GM18519 (cell line): ENCODE results near the gene GPN2.
A peak's percentile ranks its signal among the peaks of the same experiment; 100 is the strongest.

Experiments
- ATAC-seq: cut with Tn5 transposase; IDR thresholded peaks from one replicate; pipeline ENCODE4 v1.9.1; 2021; ENCODE audit warnings: mild to moderate bottlenecking, moderate library complexity; ENCODE audit not compliant: unreplicated experiment, low FRiP score

The GPN2 gene

DNA sequence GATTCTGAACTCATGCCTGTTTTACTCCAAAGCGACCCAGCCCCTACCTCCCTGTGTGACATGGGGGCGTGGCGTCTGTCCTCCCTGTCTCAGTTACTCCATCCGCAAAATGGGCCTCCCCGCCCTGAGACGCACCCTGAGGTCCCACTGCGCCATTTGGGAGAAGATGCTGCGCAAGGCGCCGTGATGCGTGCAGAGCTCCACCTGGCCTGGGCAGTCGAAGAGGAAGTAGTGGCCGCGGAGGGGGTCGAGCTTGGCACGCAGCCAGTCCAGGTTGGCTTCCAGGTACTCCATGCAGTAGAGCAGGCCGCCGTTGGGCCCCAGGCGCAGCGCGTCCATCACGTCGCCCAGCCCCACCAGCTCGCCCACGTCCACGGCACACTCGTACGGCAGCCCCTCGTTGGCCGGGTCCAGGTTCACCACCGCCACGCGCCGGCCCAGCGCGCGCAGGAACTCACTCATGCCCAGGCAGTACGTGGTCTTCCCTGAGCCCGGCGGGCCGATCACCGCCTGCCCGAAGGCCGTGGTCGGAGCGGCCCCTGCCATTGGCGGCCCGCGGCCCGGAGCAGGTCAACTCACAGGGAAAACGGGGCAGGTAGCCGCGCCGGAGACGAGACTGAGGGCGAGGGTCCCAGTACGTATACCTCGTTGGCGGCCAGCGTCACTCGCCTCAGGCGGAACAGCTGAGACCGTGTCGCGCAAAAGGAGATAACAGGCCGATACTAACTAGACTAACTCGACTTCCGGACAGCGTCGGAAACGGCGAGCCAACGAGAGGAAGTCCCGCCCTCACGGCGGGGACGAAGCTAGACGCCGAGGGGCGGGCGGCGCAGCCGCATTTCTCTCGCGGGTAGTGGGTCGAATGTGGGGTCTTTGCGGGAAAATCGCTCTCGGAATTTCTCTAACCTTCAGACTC, at the start of gene GPN2:
Gene GPN2, minus strand, starts transcription at position 733 of the 916 bp plus-strand sequence. Its CDS starts 187 bp downstream, at position 546.
- ATAC-seq, result no peak

DNA sequence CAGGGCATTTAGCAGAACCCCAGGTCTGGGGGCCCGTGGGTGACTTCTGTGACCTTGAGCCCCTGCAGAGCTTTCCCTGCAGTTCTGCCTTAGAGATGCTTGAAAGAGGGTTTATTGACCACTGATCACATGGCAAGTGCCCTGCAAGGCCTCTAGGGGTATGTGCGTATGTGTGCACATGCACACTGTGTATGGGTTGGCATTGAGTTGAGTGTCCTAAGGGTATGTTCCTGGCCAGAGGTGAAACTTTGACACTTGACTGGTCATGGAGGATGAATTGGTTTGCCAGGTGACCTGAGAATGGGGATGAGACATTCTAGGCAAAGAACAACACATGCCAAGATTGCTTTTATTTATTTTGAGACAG, 48.6 kb upstream of the GPN2 start:
- ATAC-seq, result no peak

DNA sequence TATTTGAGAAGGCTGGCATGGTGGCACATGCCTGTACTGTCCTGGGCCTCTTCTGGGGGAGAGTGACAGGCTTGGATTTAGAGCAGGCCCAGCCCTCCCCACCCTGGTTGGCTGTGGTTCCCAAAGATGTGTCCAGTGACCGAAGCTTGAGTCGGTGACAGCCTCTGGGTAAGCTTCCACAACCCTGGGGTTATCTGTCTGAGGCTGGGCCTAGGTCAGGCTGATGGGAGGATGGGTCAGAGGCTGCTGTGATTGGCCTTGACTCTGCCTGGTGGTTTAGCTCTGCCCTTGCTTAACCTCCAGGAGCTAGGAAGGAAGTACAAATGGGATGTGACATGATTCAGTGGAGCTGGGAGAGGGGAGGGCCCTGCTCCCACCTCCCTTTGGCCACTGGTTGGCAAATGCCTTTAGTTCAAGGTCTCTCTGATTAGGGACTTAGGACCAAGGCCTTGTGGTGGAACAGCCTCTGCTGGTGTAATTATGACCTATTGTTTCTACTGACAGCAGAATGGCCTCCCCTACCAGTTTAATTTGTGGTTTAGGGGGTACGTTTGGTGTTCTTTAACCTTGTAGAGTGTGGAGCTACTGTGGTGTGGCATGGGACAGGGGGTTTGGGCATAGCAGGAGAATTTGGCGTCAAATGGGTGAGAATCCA, 48.0 kb upstream of the GPN2 start:
- ATAC-seq, result no peak

DNA sequence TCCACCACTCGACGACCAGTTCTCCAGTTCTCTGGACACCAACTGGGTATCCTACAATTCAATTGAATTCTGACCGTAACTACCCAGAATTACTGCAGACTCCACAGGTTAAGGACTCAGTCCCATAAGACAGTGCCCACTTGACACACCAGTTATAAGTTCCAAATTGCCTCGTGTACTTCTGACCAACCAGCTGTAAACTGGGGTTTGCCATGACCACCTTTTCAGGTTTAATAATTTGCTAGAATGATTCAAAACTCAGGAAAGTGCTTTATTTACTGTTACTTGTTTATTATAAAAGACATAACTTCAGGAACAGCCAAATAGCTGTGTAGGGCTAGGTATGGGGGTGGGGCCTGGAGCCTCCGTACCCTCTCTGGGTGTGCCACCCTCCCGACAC, 46.7 kb upstream of the GPN2 start:
- no peak for ATAC-seq

DNA sequence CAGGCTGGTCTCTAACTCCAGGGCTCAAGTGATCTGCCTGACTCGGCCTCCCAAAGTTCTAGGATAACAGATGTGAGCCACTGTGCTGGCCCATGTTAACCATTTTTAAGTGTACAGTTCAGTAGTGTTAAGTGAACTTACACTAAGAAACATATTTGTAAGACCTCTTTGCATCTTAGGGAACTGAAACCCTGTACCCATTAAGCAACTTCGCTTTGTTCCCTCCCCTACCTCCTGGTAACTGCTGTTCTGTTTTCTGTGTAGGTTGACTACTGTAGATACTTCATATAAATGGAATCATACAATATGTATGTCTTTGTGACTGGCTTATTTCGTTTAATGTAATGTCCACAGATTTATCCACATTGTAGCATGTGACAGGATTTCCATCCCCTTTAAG, 42.4 kb upstream of the GPN2 start:
- ATAC-seq, result no peak

DNA sequence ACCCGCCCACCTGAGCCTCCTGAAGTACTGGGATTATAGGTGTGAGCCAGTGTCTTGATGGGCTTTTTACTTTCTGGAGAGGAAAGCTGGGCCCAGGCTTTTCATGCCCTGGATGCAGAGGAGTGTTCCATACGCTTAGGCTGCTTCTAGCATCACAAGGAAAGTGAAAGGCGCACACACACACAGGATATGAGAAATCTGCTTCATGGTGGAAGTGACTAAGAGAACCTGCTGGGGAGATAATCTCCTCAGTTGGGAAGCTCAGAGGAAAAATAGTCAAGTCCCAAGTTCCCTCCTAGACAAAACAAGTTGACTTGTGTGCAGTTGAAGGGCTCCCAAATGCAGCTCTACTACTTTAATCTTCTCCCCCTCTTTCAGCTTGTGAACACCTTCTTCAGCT, 33.6 kb upstream of the GPN2 start:
- no peak for ATAC-seq

DNA sequence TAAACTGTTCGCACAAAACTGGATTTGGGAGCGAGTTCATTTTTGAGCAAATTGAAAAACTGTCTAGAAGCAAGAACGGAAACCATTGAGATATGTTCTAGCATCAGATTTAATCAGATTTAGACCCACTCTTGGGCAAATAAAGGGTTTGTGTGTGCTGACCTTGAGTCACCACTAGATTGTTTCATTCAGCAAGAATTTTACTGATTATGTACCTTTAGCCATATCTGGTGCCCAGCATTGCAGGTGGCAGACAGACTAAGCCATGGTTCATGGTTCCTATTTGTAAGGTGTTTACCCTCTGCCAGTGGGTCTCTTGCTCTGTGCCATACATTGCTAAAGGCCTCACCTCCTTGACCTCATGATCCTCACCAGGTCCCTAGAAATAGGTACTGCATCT, 32.8 kb upstream of the GPN2 start:
- no peak for ATAC-seq

DNA sequence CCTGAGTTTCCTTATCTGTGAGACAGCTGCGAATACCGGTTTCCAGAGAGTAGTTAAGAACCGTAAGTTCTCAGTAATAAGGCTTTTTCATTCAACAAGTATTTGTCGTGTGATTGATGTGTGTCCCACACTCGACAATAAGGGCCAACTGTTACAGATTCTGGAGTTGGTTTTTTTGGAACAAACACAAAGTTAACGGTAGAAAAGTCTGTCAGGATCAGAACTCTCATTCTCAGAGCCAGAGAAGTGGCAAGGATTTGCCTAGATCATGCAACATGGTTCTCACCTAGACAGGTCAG, 32.3 kb upstream of the GPN2 start:
- no peak for ATAC-seq

DNA sequence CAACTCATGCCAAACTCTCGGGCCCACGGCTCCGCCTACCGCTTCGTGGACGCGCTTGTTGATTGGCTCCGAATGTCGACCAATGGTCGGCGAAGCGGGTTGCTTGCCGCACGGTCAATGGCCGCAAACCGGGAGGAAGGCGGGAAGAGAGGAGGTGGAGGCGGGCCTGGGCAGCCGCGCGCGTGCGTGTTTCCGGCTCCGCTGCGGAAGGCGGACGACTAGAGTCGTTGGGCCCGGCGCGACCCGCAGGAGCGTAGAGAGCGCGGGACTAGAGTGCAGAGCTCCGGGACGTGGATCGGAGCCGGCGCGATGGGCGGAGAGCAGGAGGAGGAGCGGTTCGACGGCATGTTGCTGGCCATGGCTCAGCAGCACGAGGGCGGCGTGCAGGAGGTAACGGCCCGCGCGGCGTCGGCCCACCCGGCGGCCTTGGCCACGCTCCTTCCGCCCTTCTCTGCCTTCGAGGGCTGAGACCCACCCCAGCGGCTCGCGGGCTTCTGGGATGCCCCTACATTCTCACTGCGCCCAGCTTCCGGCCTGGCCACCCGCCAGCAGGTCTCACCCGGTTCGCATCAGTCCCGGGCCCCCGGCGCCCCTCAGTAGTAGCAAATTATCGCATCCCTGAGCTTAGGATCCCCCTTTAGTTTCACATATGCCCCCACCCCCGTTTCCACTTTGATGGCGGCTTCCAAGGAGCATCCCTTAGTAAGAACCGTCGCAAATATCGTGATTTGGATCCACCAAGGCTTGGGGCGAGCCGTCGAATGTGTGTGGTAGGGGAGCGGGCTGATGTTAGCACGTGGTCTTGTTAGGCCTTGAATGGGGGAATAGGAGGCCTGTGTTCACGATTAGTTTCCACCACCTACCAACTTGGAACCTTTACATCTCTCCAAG, 31.7 kb upstream of the GPN2 start, which contains the start of gene NUDC:
Gene NUDC, plus strand, starts transcription at position 204 of the 891 bp plus-strand sequence. Its CDS starts 106 bp downstream, at position 310.
- ATAC-seq, result peak; percentile 95

DNA sequence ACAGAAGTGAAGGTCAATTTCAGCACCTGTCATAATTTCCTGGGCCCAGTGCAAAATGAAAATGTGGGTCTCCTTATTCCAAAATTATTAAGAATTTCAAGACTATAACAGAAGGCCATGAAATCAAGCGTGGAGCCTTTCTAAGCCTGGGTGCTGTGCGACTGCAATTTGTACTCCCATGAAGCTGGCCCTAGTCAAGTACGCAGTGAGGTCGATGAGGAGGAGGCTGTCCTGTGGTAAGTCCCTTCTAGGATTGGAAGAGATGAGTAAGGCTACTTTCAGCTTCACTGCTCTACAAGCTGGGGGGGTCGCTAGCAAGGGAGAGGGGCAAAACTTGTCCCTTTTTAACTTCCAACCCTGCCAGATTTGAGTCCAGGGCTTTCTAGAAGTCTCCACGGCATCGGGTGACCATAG, 31.1 kb upstream of the GPN2 start:
- ATAC-seq, result no peak

DNA sequence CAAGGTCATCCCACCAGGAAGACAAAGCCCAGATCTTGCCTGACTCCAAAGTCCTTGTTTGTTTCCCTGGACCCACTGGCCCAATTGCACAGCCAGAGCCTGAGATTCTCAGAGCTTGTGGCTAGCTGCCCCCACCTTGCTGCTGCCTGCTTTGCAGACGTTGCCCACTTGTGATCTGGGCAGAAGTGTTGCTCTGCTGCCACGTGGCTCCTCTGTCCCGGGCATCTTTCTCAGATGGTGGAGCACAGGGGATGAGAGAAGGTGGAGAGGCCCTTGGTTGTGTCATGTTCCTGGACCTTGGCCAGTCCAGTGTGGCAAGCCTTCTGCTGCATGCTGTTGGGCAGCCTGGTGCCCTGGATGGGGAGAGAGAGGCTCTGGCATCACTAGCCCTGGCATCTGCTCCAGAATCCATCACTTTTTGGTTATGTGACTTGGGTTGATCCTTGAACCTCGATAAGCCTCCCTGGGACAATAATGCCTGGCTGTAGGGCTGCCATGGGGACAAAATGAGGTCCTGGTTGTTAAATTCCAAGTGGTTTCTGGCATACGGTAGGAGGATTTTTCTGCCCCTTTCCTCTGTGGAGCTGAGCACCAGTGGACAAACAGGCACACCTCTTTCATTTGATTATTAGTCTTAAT, 25.2 kb upstream of the GPN2 start:
- no peak for ATAC-seq

DNA sequence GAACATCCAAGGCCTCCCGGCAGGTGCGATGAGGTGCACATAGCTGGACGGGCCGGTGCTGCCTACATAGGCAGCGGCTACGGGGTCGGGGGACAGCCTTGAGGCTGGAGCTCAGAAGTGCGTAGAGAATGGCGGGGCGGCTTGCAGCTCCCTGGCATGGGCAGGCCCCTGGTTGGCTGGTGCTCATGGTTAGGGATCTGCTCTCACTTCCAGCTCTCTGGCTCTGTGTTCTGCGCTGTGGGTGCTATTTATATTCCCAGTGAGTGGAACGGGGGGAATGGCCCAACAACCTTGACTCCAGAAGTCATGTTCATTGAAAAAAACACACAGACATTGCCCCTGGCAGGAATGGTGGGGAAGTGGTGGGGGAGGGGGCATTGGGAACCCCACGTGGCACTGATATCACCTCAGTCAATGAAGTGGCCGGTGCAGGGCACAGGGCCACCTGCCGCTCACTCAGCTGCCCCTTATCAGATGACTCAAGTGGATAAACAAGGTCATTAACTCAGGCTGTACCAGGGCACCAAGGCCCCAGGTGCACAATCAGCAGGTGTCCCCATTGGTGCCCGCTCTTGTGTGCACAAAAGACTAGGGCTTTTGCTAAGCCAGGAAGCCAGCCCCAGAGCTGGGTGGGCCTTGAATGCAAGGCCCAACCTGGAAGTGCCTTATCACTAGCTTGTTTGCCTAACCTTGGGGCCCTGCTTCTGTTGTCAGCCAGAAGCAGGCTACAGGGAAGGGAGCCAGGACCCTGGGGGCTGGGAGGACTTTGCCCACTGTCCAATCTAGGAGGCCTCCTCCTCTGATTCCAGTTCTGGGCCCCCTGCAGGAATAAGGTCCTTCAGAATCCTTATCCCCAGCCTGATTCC, 23.9 kb upstream of the GPN2 start, which contains the start of gene NR0B2:
Gene NR0B2, minus strand, starts transcription at position 222 of the 866 bp plus-strand sequence. Its CDS starts 35 bp downstream, at position 187.
- no peak for ATAC-seq

DNA sequence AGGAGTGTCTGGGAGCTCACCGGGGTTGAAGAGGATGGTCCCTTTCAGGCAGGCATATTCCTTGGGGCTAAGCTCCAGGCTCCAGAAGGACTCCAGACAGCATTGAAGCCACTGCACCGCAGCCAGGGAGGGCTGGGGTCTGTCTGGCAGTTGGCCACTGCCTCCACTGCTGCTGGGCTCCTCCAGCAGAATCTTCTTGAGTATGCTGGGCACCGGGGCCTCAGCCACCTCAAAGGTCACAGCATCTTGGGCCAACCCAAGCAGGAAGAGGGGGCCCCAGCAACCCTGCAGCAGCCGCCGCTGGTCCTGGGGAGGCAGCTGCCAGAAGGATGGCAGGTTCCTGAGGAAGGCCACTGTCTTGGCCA, 23.3 kb upstream of the GPN2 start:
- no peak for ATAC-seq

DNA sequence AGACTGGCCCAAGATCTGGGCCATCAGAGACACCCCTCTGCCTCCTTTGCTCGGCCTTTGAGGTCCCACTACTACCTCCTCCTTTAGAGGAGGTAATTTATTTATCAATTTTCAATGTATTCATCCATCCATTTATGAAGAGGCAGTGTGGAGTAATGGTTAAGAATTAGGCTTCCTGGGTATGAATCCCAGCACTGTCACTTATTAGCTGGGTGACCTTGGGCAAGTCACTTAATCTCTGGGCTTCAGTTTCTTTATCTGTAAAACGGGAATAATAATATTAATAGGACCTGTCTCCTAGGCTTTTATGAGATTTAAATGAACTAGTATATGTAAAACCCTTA, 22.0 kb upstream of the GPN2 start:
- no peak for ATAC-seq

DNA sequence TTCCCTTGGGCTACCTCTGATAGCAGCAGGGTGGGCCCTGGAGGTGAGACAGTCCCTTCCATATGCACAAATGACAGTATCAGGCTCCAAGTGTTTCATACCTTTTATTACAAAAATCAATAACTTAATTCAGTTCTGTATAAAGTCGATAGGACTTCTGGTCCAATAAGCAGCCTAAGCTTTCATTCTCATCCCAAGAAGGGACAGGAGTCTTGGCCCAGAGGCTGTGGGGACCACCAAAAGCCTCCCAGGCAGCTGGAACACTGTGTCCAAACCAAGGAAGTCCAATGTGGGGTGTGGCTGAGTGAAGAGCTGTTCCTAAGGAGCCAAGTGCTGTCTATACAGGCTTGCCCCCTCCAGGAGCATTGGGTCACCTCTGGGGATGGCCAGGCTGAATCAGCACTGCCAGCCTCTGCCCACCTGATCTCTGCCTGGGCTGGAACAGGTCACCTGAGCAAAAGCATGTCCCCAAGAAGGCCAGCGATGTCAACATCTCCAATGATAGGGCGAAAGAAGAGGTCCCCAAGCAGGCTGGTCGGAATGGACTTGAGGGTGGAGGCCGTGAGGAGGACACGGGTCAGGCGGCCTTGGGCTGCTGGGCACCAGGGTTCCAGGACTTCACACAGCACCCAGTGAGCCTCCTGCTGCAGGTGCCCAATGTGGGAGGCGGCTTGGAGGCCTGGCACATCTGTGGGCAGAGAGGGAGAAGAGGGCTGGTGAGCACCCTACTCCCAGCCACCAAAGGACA, 21.5 kb upstream of the GPN2 start:
- no peak for ATAC-seq

DNA sequence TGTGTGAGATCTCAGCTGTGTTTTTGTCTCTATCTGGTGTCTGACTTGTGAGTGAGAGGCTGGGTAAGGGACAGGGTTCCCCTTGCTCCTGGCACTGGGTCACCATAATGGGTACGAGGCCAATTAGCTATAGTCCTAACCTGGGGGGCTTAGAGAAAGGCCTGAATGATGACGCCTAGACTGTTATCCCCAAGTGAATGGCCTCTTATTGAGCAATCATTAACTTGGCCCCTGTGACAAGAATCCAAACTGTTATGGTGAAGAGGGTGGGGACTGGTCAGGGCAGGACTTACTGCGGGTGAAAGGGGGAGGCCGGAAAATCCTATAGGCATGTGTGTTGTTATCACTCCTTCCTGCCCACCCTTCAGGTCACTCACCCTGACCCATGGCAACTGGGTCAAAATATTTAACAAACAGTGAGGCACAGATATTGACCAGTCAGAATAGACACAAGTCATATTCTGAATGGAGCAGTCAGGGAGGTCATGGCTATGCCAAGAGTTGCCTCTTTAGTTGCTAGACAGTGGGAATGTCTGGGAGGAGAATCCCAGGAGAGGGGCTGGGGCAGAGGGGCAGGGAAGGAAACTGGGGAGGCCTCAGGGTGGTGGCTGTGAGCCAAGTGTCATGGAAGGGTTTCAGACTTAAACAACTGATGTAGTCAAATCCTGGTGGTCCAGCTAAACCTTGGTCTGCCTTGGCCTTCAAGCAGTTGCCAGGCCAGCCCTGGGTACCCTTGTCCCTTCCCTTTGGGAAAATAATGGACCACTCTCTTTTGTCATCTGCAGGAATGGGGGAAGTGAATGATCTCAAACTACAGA, 20.5 kb upstream of the GPN2 start:
- ATAC-seq, result no peak

DNA sequence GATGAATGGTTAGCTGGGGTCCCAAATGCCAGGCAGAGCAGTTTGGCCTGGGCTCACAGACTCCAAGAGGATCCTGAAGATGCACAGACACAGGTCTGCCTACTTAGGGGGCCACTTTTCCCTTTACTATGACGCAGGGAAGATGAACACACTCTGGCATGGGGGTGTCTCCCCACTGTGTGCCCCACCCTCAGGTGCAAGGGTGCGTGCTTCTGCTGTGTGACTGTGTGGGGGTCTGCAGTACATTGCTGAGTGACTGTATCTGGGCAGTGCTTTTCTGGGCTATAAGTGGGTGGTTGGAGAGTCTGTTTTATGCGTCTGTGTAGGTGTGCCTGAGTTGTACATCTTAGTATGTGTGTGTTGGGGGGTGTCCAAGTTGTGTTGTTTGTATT, 19.9 kb upstream of the GPN2 start:
- ATAC-seq, result no peak
